Measurements from ENCODE around the gene ANKFN1.

DNA sequence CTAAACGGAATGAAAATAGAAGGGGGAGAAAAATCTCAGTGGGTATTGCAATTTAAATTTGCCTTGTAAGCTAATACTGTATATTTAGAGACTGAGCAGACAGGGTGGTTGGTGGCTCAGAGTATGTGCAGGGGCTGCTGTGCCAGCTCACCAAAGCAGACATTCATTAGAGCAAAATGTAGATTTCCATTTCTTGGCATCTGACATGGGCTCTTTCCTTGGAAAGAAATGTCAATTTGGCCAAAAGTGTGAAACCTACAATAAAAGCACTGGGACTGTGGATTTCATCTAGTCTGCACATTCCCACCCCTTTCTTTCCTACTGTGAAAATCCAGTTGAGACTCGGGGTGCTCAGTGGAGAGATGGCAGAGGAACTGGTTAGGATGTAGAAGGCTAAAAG, 295.1 kb downstream of the ANKFN1 start:
- TF ChIP-seq, protein P1, sequence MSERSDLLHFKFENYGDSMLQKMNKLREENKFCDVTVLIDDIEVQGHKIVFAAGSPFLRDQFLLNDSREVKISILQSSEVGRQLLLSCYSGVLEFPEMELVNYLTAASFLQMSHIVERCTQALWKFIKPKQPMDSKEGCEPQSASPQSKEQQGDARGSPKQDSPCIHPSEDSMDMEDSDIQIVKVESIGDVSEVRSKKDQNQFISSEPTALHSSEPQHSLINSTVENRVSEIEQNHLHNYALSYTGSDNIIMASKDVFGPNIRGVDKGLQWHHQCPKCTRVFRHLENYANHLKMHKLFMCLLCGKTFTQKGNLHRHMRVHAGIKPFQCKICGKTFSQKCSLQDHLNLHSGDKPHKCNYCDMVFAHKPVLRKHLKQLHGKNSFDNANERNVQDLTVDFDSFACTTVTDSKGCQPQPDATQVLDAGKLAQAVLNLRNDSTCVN (CRISPR knock-in tag; IDR thresholded peaks at IDR 0.05; ENCODE audit: borderline replicate concordance) = no peak
- TF ChIP-seq, protein P2, sequence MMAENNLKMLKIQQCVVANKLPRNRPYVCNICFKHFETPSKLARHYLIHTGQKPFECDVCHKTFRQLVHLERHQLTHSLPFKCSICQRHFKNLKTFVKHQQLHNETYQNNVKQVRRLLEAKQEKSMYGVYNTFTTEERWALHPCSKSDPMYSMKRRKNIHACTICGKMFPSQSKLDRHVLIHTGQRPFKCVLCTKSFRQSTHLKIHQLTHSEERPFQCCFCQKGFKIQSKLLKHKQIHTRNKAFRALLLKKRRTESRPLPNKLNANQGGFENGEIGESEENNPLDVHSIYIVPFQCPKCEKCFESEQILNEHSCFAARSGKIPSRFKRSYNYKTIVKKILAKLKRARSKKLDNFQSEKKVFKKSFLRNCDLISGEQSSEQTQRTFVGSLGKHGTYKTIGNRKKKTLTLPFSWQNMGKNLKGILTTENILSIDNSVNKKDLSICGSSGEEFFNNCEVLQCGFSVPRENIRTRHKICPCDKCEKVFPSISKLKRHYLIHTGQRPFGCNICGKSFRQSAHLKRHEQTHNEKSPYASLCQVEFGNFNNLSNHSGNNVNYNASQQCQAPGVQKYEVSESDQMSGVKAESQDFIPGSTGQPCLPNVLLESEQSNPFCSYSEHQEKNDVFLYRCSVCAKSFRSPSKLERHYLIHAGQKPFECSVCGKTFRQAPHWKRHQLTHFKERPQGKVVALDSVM (CRISPR knock-in tag; IDR thresholded peaks at IDR 0.05) = no peak
- TF ChIP-seq JUN (CRISPR knock-in tag; IDR thresholded peaks at IDR 0.05) (no peak), ZBTB7A (CRISPR knock-in tag; IDR thresholded peaks at IDR 0.05) (no peak), GLI4 (CRISPR knock-in tag; IDR thresholded peaks at IDR 0.05; ENCODE audit: borderline replicate concordance) (no peak), PHF20 (CRISPR knock-in tag; IDR thresholded peaks at IDR 0.05) (no peak), ZNF317 (CRISPR knock-in tag; IDR thresholded peaks at IDR 0.05) (no peak), NFE2L1 (CRISPR knock-in tag; IDR thresholded peaks at IDR 0.05; ENCODE audit: borderline replicate concordance) (no peak), NFYB (CRISPR knock-in tag; IDR thresholded peaks at IDR 0.05) (no peak)
- TF ChIP-seq, protein P3, sequence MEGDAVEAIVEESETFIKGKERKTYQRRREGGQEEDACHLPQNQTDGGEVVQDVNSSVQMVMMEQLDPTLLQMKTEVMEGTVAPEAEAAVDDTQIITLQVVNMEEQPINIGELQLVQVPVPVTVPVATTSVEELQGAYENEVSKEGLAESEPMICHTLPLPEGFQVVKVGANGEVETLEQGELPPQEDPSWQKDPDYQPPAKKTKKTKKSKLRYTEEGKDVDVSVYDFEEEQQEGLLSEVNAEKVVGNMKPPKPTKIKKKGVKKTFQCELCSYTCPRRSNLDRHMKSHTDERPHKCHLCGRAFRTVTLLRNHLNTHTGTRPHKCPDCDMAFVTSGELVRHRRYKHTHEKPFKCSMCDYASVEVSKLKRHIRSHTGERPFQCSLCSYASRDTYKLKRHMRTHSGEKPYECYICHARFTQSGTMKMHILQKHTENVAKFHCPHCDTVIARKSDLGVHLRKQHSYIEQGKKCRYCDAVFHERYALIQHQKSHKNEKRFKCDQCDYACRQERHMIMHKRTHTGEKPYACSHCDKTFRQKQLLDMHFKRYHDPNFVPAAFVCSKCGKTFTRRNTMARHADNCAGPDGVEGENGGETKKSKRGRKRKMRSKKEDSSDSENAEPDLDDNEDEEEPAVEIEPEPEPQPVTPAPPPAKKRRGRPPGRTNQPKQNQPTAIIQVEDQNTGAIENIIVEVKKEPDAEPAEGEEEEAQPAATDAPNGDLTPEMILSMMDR (CRISPR knock-in tag; IDR thresholded peaks at IDR 0.05) = no peak

Data from HepG2 (cell line).